SK-N-SH (cell line): ENCODE results near the gene ATF7IP2.

Experiments used
- CTCF ChIP-seq: fragments of 200-600 bp; sonication (generic); IDR thresholded peaks from 2 replicates; pipeline ENCODE4 v1.6.1; 2017; ENCODE audit warnings: antibody characterized with exemption, mild to moderate bottlenecking, moderate library complexity
- FOXJ3 ChIP-seq: sonication (generic); formaldehyde crosslinking; IDR thresholded peaks from 2 replicates; pipeline ENCODE4 v1.5.1; 2020; ENCODE audit warnings: mild to moderate bottlenecking, missing genetic modification reagents
- GABPA ChIP-seq: IDR thresholded peaks from 2 replicates; pipeline ENCODE4 v1.4.0; 2012; ENCODE audit warnings: low read depth, mild to moderate bottlenecking
- MXI1 ChIP-seq: IDR thresholded peaks from 2 replicates; pipeline ENCODE4 v1.6.1; 2012; ENCODE audit warnings: mild to moderate bottlenecking, low read depth, low read length, improper control_type of control experiment
- YY1 ChIP-seq: IDR thresholded peaks from 2 replicates; pipeline ENCODE4 v1.4.0; 2012; ENCODE audit warnings: low read depth, mild to moderate bottlenecking

- TF ChIP-seq GABPA (no peak), CTCF (no peak), YY1 (no peak), FOXJ3 (no peak), MXI1 (no peak)
Measured at GRCh38 chr16:10368969-10369551, 16.8 kb upstream of the ATF7IP2 start.
